ENCODE results near the gene DGKZ.
"Not testable (repeated sequence)": the region's sequence is repeated elsewhere in the genome, so short reads cannot be mapped to it uniquely, and the experiment has no call there.

The DGKZ gene

GRCh38 chr11:46346886-46347636 lies at the start of gene DGKZ:
Gene DGKZ (plus strand): TSS chr11:46347463. CDS start chr11:46347660, 197 bp downstream.
- DNase-seq, result peak; percentile 58

- no peak for DNase-seq
These were observed 48.4 kb upstream of the DGKZ start for GRCh38 chr11:46298699-46299433.

GRCh38 chr11:46299451-46299961 lies 47.8 kb upstream of the DGKZ start:
- DNase-seq, result no peak

GRCh38 chr11:46300270-46300669 lies 47.0 kb upstream of the DGKZ start:
- DNase-seq, result no peak

- DNase-seq, result no peak
These were observed 44.4 kb upstream of the DGKZ start for GRCh38 chr11:46302866-46303265.

GRCh38 chr11:46304036-46304435 lies 43.2 kb upstream of the DGKZ start:
- not testable (repeated sequence) for DNase-seq

GRCh38 chr11:46304605-46305179 lies 42.6 kb upstream of the DGKZ start:
- DNase-seq, result no peak

GRCh38 chr11:46305295-46305694 lies 42.0 kb upstream of the DGKZ start:
- DNase-seq, result no peak

GRCh38 chr11:46306296-46306853 lies 40.9 kb upstream of the DGKZ start:
- no peak for DNase-seq

GRCh38 chr11:46307369-46307768 lies 39.9 kb upstream of the DGKZ start:
- DNase-seq, result no peak

GRCh38 chr11:46307785-46308341 lies 39.4 kb upstream of the DGKZ start:
- DNase-seq, result no peak

- DNase-seq, result peak; percentile 25
These were observed 38.4 kb upstream of the DGKZ start for GRCh38 chr11:46308631-46309419.

- DNase-seq, result no peak
These were observed 37.4 kb upstream of the DGKZ start for GRCh38 chr11:46309814-46310259.

GRCh38 chr11:46315033-46315738 lies 32.1 kb upstream of the DGKZ start:
- no peak for DNase-seq

GRCh38 chr11:46315783-46316563 lies 31.3 kb upstream of the DGKZ start:
- no peak for DNase-seq

- no peak for DNase-seq
These were observed 28.2 kb upstream of the DGKZ start for GRCh38 chr11:46319074-46319453.

- no peak for DNase-seq
These were observed 25.5 kb upstream of the DGKZ start for GRCh38 chr11:46321757-46322156.

- DNase-seq, result no peak
These were observed 24.5 kb upstream of the DGKZ start for GRCh38 chr11:46322759-46323158.

- DNase-seq, result no peak
These were observed 20.3 kb upstream of the DGKZ start for GRCh38 chr11:46326813-46327416.

GRCh38 chr11:46327829-46328228 lies 19.4 kb upstream of the DGKZ start:
- no peak for DNase-seq
